HepG2 (cell line): ENCODE measurements around the gene CAV3.

Experiments used
- BRCA1 ChIP-seq: sonication (generic); formaldehyde crosslinking; IDR thresholded peaks from 2 replicates; pipeline ENCODE4 v1.4.0; 2020; ENCODE audit warnings: missing genetic modification reagents
- CHD4 ChIP-seq: fragments of 200-600 bp; sonication (generic); IDR thresholded peaks from 2 replicates; pipeline ENCODE4 v1.7.0; 2017; ENCODE audit warnings: mild to moderate bottlenecking, low read length, borderline replicate concordance
- POLR2A ChIP-seq, 2 experiments: IDR thresholded peaks; 2 replicates each; pipeline ENCODE4 v1.6.1; 2011; ENCODE audit warnings: low read depth in 2 of 2, low read length in 2 of 2, mild to moderate bottlenecking in 1 of 2, moderate library complexity in 1 of 2; ENCODE audit not compliant: insufficient read depth in 1 of 2
- ZFP41 ChIP-seq: sonication (generic); formaldehyde crosslinking; IDR thresholded peaks from 2 replicates; pipeline ENCODE4 v1.4.0; 2020; ENCODE audit warnings: mild to moderate bottlenecking, missing genetic modification reagents, borderline replicate concordance
- ZNF34 ChIP-seq: sonication (generic); formaldehyde crosslinking; IDR thresholded peaks from 2 replicates; pipeline ENCODE4 v1.4.0; 2020; ENCODE audit warnings: mild to moderate bottlenecking, missing genetic modification reagents, borderline replicate concordance
- TF ChIP-seq, protein P1 (sequence below): sonication (generic); formaldehyde crosslinking; IDR thresholded peaks from 2 replicates; pipeline ENCODE4 v1.8.1; 2023; ENCODE audit warnings: missing genetic modification reagents, inconsistent platforms, borderline replicate concordance
- TF ChIP-seq, protein P2 (sequence below): sonication (generic); formaldehyde crosslinking; IDR thresholded peaks from 2 replicates; pipeline ENCODE4 v1.4.0; 2020; ENCODE audit warnings: mild to moderate bottlenecking, missing genetic modification reagents
- TF ChIP-seq, protein P3 (sequence below): sonication (generic); formaldehyde crosslinking; IDR thresholded peaks from 2 replicates; pipeline ENCODE4 v1.5.0; 2020; ENCODE audit warnings: mild to moderate bottlenecking, missing genetic modification reagents, moderate library complexity
- TF ChIP-seq, protein P4 (sequence below): sonication (generic); formaldehyde crosslinking; IDR thresholded peaks from 2 replicates; pipeline ENCODE4 v1.5.1; 2020; ENCODE audit warnings: mild to moderate bottlenecking, missing genetic modification reagents

DNA sequence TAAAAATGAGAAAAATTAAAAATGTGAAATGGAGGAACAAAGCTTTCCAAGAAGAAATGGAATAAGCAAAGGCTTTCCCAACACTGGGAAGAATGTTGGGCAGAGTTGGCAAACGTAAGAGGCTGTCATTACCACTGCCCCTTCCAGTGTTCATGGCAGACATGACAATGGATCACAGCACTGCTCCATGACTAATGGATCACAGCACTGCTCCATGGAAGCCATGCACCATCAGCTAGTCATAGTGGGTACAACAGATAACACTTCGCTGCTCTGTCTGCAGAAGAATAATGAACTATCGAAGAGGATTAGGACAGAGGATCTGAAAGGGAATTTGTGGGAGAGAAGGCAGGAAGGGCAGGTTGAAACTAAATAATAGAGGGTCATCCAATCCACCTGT lies 5.0 kb downstream of the CAV3 start:
- TF ChIP-seq, protein P1, sequence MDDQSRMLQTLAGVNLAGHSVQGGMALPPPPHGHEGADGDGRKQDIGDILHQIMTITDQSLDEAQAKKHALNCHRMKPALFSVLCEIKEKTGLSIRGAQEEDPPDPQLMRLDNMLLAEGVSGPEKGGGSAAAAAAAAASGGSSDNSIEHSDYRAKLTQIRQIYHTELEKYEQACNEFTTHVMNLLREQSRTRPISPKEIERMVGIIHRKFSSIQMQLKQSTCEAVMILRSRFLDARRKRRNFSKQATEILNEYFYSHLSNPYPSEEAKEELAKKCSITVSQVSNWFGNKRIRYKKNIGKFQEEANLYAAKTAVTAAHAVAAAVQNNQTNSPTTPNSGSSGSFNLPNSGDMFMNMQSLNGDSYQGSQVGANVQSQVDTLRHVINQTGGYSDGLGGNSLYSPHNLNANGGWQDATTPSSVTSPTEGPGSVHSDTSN, result no peak
- TF ChIP-seq ZNF34 (CRISPR knock-in tag) (no peak), ZFP41 (CRISPR knock-in tag) (no peak), BRCA1 (CRISPR knock-in tag) (no peak), POLR2A (IDR thresholded peaks at IDR 0.05; ENCODE audit: insufficient read depth in 1 of 2, low read depth in 2 of 2, low read length in 2 of 2) (no peak), CHD4 (no peak)
- TF ChIP-seq, protein P2, sequence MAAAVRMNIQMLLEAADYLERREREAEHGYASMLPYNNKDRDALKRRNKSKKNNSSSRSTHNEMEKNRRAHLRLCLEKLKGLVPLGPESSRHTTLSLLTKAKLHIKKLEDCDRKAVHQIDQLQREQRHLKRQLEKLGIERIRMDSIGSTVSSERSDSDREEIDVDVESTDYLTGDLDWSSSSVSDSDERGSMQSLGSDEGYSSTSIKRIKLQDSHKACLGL, result no peak
- TF ChIP-seq, protein P3, sequence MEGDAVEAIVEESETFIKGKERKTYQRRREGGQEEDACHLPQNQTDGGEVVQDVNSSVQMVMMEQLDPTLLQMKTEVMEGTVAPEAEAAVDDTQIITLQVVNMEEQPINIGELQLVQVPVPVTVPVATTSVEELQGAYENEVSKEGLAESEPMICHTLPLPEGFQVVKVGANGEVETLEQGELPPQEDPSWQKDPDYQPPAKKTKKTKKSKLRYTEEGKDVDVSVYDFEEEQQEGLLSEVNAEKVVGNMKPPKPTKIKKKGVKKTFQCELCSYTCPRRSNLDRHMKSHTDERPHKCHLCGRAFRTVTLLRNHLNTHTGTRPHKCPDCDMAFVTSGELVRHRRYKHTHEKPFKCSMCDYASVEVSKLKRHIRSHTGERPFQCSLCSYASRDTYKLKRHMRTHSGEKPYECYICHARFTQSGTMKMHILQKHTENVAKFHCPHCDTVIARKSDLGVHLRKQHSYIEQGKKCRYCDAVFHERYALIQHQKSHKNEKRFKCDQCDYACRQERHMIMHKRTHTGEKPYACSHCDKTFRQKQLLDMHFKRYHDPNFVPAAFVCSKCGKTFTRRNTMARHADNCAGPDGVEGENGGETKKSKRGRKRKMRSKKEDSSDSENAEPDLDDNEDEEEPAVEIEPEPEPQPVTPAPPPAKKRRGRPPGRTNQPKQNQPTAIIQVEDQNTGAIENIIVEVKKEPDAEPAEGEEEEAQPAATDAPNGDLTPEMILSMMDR (CRISPR knock-in tag), result no peak
- TF ChIP-seq, protein P4, sequence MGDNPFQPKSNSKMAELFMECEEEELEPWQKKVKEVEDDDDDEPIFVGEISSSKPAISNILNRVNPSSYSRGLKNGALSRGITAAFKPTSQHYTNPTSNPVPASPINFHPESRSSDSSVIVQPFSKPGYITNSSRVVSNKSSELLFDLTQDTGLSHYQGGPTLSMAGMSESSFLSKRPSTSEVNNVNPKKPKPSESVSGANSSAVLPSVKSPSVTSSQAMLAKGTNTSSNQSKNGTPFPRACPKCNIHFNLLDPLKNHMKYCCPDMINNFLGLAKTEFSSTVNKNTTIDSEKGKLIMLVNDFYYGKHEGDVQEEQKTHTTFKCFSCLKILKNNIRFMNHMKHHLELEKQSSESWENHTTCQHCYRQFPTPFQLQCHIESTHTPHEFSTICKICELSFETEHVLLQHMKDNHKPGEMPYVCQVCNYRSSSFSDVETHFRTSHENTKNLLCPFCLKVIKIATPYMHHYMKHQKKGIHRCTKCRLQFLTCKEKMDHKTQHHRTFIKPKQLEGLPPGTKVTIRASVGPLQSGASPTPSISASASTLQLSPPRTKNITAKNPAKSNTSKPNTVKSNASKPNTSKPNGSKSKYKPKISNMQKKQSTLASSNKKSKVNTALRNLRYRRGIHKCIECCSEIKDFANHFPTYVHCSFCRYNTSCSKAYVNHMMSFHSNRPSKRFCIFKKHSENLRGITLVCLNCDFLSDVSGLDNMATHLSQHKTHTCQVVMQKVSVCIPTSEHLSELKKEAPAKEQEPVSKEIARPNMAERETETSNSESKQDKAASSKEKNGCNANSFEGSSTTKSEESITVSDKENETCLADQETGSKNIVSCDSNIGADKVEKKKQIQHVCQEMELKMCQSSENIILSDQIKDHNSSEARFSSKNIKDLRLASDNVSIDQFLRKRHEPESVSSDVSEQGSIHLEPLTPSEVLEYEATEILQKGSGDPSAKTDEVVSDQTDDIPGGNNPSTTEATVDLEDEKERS (CRISPR knock-in tag), result no peak
